A673 (cell line): ENCODE results near the gene NAV2.

Experiments used
- CTCF ChIP-seq: fragments of 300-800, 200-600 bp; sonication (generic); conservative IDR thresholded peaks from 2 replicates; pipeline ENCODE4 v1.5.1; 2017; ENCODE audit warnings: low read depth, mild to moderate bottlenecking, antibody characterized with exemption, low read length, moderate library complexity, mixed read lengths
- EZH2 ChIP-seq: fragments of 200-600 bp; sonication (generic); IDR thresholded peaks from 2 replicates; pipeline ENCODE4 v1.6.1; 2017; ENCODE audit warnings: borderline replicate concordance, low read depth, mild to moderate bottlenecking, mixed read lengths, antibody characterized with exemption, low read length; ENCODE audit not compliant: poor library complexity, severe bottlenecking

DNA sequence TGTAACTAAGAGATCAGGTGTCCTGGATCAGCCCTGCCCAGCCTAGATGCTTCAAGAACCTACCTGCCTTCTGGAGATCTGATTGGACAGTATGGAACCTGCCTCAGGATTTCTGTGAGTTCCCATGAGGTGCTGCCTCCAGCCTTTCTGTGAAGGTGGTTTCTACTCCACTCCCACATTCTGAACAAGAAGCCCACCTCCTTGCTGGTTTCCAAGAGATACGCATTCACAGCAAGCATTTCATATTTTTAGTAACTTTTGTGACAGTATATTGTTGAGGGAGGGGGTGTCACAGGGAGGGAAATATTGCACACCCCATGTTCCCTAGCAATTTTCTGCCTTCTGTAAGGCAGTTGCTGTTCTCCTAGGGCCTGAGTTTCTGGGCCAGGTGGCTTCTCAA lies 204.4 kb downstream of the NAV2 start:
- TF ChIP-seq CTCF, result no peak
- TF ChIP-seq EZH2, result no peak
